ENCODE measurements around the gene RBM20. TPM values are rescaled to one million over a fixed set of nuclear protein-coding genes. Genes with fewer than 3 reads are reported as not detected.
"Not testable (repeated sequence)": the region's sequence is repeated elsewhere in the genome, so short reads cannot be mapped to it uniquely, and the experiment has no call there.

RBM20 gene
- total and polyA plus RNA-seq, 12 donors, result 0.07 to 2.3 (median 0.28) TPM; not detected in 2

GRCh38 chr10:110664483-110665420 lies 20.6 kb downstream of the RBM20 start:
- Histone ChIP-seq H3K9me3 (replicated peaks in 1 of 3) (no peaks in the 10 kb centered on the region), H3K4me3 (no peak overlapping the region), H3K27ac (no peak overlapping the region), H3K36me3 (replicated peaks in 1 of 2) (no peaks in the 10 kb centered on the region), H3K27me3 (no peaks in the 10 kb centered on the region), H3K4me1 (replicated peaks in 1 of 2) (no peaks in the 10 kb centered on the region)
- intact Hi-C loops (cut with DNase I), result no loop called here
- WGBS, 4 donors, result 61 to 72% (median 70%) methylated on average over 10 of the region's 10 CpGs
- no peak for TF ChIP-seq POLR2A (IDR thresholded peaks at IDR 0.05)
- no peak for TF ChIP-seq CTCF (IDR thresholded peaks at IDR 0.05)
- DNase-seq, result peak in 2 of 7 donors; percentile 62 to 65

GRCh38 chr10:110666259-110666658 lies 22.1 kb downstream of the RBM20 start:
- H3K9me3 ChIP-seq (replicated peaks in 1 of 3); H3K36me3 ChIP-seq (replicated peaks in 1 of 2); H3K4me3 ChIP-seq; H3K4me1 ChIP-seq (replicated peaks in 1 of 2); H3K27ac ChIP-seq; intact Hi-C loops (cut with DNase I); DNase-seq; H3K27me3 ChIP-seq: not testable (repeated sequence)
- 8 to 66% (median 36%) methylated on average over 2 of the region's 2 CpGs for WGBS, 4 donors

GRCh38 chr10:110666673-110667072 lies 22.5 kb downstream of the RBM20 start:
- no peaks in the 10 kb centered on the region for H3K36me3 ChIP-seq (replicated peaks in 1 of 2)
- no peak for TF ChIP-seq CTCF (IDR thresholded peaks at IDR 0.05)
- no peak for TF ChIP-seq POLR2A (IDR thresholded peaks at IDR 0.05)
- no peaks in the 10 kb centered on the region for H3K9me3 ChIP-seq (replicated peaks in 1 of 3)
- intact Hi-C loops (cut with DNase I), result no loop called here
- H3K27me3 ChIP-seq, result no peaks in the 10 kb centered on the region
- 85 to 93% (median 91%) methylated on average over 3 of the region's 3 CpGs for WGBS, 4 donors
- H3K4me1 ChIP-seq (replicated peaks in 1 of 2), result peaks cover 0 to 1% of the 10 kb centered on the region in 2 donors
- H3K4me3 ChIP-seq, result no peak overlapping the region
- no peak for DNase-seq
- no peak overlapping the region for H3K27ac ChIP-seq

- Histone ChIP-seq H3K4me1 (replicated peaks in 1 of 2) (peaks cover 0 to 5% of the 10 kb centered on the region in 2 donors), H3K36me3 (replicated peaks in 1 of 2) (no peaks in the 10 kb centered on the region), H3K27ac (no peak overlapping the region), H3K27me3 (no peaks in the 10 kb centered on the region), H3K9me3 (replicated peaks in 1 of 3) (no peaks in the 10 kb centered on the region), H3K4me3 (no peak overlapping the region)
- TF ChIP-seq POLR2A (IDR thresholded peaks at IDR 0.05) (no peak), CTCF (IDR thresholded peaks at IDR 0.05) (no peak)
- intact Hi-C loops (cut with DNase I), result no loop called here
- 66 to 75% (median 69%) methylated on average over 9 of the region's 9 CpGs for WGBS, 4 donors
- DNase-seq, result no peak
Measured at GRCh38 chr10:110667620-110668343, 23.6 kb downstream of the RBM20 start.

Measured in adrenal gland (tissue), 12 donors.